Activated CD8-positive, alpha-beta T cell treated with anti-CD3 and anti-CD28 coated beads for 36 hours (primary cell): ENCODE results near the gene ITPKB. TPM values are rescaled to one million over a fixed set of nuclear protein-coding genes. Genes with fewer than 3 reads are reported as not detected.

ENCODE experiments used
- ATAC-seq: fragments of 200-7000 bp; cut with Tn5 transposase; one replicate; pipeline ENCODE4 v1.10.0; 2021; ENCODE audit warnings: mild to moderate bottlenecking, moderate library complexity
- CTCF ChIA-PET: fragments of 350-600 bp; sonication (Branson Sonifier 250); formaldehyde crosslinking; loops from one replicate; lab custom pipeline; 2021; ENCODE audit warnings: antibody characterized with exemption; lab: Charles Lee
- POLR2A ChIA-PET: fragments of 350-600 bp; sonication (Branson Sonifier 250); formaldehyde crosslinking; loops from one replicate; lab custom pipeline; 2021; ENCODE audit warnings: antibody characterized with exemption; lab: Charles Lee
- DNase-seq: peaks from one replicate; pipeline ENCODE4 v3.0.0-alpha.2; 2020
- H3K27ac Mint-ChIP-seq: one replicate; pipeline ENCODE4 v1.8.0; 2021; ENCODE audit warnings: mild to moderate bottlenecking, mixed read lengths
- H3K27me3 Mint-ChIP-seq: one replicate; pipeline ENCODE4 v1.8.0; 2021; ENCODE audit warnings: mixed read lengths
- H3K36me3 Mint-ChIP-seq: one replicate; pipeline ENCODE4 v1.8.0; 2021; ENCODE audit warnings: low read depth, mixed read lengths
- H3K4me1 Mint-ChIP-seq: one replicate; pipeline ENCODE4 v1.8.0; 2021; ENCODE audit warnings: low read depth, mixed read lengths
- H3K4me3 Mint-ChIP-seq: one replicate; pipeline ENCODE4 v1.8.0; 2021; ENCODE audit warnings: mild to moderate bottlenecking, moderate library complexity, mixed read lengths
- H3K9me3 Mint-ChIP-seq: one replicate; pipeline ENCODE4 v1.8.0; 2021; ENCODE audit warnings: mixed read lengths
- intact Hi-C: fragments of 100-400 bp; cut with micrococcal nuclease; formaldehyde crosslinking; loops from one replicate; pipeline ENCODE4 v1.10.0; 2022
- total RNA-seq, 2 experiments: library from RNA; stranded (reverse); gene quantifications; one replicate each; pipeline ENCODE4 v1.2.3, GENCODE V29; 2021
- TF ChIP-seq, protein P1 (sequence below): fragments of 200-600 bp; IDR thresholded peaks from one replicate; pipeline ENCODE4 v1.8.0; 2022; ENCODE audit warnings: antibody characterized with exemption, mild to moderate bottlenecking

Gene ITPKB
- total RNA-seq, 2 experiments from 2014 or later: 40.8 to 42.6 TPM

- ChIA-PET CTCF (interaction anchor here (0.9 to 7.0 kb wide), 8 partner anchors 9 to 176 kb away, joined by 3 to 50 read pairs (median 6); no protein-coding TSS in a partner anchor), POLR2A (interaction anchor here (0.8 to 1.6 kb wide), 3 partner anchors 11 to 233 kb away, joined by 3 to 5 read pairs (median 4); no protein-coding TSS in a partner anchor)
- Mint-ChIP-seq H3K9me3 (no peaks in the 10 kb centered on the region), H3K36me3 (peaks cover 44% of the 10 kb centered on the region), H3K27ac (peak overlapping the region; percentile 56), H3K4me3 (no peak overlapping the region), H3K4me1 (peaks cover 45% of the 10 kb centered on the region), H3K27me3 (no peaks in the 10 kb centered on the region)
- ATAC-seq (no peak), DNase-seq (peak; percentile 68)
- intact Hi-C loops: loop anchor here (5.0 kb wide), 1 partner anchor 38 kb away; no protein-coding TSS in a partner anchor
- TF ChIP-seq, protein P1, sequence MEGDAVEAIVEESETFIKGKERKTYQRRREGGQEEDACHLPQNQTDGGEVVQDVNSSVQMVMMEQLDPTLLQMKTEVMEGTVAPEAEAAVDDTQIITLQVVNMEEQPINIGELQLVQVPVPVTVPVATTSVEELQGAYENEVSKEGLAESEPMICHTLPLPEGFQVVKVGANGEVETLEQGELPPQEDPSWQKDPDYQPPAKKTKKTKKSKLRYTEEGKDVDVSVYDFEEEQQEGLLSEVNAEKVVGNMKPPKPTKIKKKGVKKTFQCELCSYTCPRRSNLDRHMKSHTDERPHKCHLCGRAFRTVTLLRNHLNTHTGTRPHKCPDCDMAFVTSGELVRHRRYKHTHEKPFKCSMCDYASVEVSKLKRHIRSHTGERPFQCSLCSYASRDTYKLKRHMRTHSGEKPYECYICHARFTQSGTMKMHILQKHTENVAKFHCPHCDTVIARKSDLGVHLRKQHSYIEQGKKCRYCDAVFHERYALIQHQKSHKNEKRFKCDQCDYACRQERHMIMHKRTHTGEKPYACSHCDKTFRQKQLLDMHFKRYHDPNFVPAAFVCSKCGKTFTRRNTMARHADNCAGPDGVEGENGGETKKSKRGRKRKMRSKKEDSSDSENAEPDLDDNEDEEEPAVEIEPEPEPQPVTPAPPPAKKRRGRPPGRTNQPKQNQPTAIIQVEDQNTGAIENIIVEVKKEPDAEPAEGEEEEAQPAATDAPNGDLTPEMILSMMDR: peak; percentile 24
These were observed 89.3 kb downstream of the ITPKB start for GRCh38 chr1:226649780-226650179.

DNA sequence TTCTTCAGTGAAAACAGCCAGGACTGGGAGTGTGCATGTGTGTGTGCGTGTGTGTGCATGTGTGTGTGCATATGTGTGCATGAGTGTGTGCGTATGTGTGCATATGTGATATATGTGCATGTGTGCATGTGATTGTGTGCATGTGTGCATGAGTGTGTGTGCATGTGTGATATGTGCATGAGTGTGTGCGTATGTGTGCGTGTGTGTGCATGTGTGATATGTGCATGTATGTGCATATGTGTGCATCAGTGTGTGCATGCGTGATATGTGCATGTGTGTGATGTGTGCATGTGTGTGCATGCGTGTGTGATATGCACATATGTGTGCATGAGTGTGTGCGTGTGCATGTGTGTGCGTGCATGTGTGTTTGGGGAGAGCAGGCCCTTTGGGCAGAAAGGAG is 89.8 kb downstream of the ITPKB start:
- Mint-ChIP-seq H3K27ac (no peak overlapping the region), H3K27me3 (no peaks in the 10 kb centered on the region), H3K4me3 (no peak overlapping the region), H3K9me3 (no peaks in the 10 kb centered on the region), H3K4me1 (peaks cover 51% of the 10 kb centered on the region), H3K36me3 (peaks cover 47% of the 10 kb centered on the region)
- intact Hi-C loops: no loop called here
- ChIA-PET POLR2A (interaction anchor here (1.2 kb wide), 2 partner anchors 10 to 38 kb away, joined by 3 read pairs; no protein-coding TSS in a partner anchor), CTCF (interaction anchor here (0.9 to 7.0 kb wide), 9 partner anchors 8 to 177 kb away, joined by 3 to 50 read pairs (median 5); no protein-coding TSS in a partner anchor)
- ATAC-seq (no peak), DNase-seq (no peak)
- TF ChIP-seq, protein P1: no peak

DNA sequence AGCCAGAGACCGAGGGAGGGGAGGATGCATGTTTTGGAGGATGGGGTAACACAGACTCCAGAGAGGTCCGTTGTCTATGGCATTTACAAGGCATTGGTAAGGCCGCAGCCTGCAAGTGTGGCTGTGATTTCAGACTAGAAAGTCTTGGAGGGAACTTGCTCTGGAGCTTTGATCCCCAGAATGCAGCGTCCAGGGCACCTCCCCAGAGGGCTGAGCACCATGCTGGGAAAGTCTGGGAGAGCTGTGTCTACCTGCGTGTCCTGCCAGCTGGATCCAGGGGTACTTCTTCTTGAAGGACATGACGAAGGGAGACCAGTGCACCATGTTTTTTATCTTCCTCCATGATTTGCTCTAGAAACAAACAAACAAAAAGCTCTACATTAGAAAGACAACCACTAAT is 90.7 kb downstream of the ITPKB start:
- POLR2A ChIA-PET: interaction anchor here (0.6 to 1.5 kb wide), 6 partner anchors 11 to 86 kb away, joined by 3 read pairs; no protein-coding TSS in a partner anchor
- H3K36me3 Mint-ChIP-seq: peaks cover 48% of the 10 kb centered on the region
- H3K9me3 Mint-ChIP-seq: no peaks in the 10 kb centered on the region
- no peak overlapping the region for H3K4me3 Mint-ChIP-seq
- no peaks in the 10 kb centered on the region for H3K27me3 Mint-ChIP-seq
- intact Hi-C loops: no loop called here
- no peak overlapping the region for H3K27ac Mint-ChIP-seq
- DNase-seq: no peak
- ATAC-seq: no peak
- H3K4me1 Mint-ChIP-seq: peaks cover 59% of the 10 kb centered on the region
- CTCF ChIA-PET: interaction anchor here (0.9 to 4.6 kb wide), 4 partner anchors 13 to 88 kb away, joined by 3 to 30 read pairs (median 3); no protein-coding TSS in a partner anchor
- TF ChIP-seq, protein P1: no peak

DNA sequence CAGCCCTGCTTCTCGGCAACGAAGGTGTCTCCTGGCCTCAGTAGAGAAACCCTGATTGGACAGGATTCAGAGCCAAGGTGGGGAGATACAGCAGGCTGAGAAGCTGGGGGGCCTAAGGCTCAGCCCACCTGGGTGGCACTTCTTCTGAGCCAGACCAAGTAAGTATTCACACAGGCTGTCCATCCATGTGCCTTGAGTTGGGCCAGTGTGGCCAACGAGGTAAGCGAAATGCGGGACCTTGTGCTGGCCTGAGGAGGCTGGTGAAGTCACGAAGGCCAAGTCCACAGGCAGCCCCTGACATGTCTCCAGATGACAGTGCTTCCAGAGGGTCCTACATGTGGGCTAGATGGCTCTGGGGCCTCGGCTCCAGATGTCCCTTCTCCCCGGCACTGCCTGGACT is 91.4 kb downstream of the ITPKB start:
- intact Hi-C loops: no loop called here
- no peaks in the 10 kb centered on the region for H3K9me3 Mint-ChIP-seq
- no peaks in the 10 kb centered on the region for H3K27me3 Mint-ChIP-seq
- H3K4me1 Mint-ChIP-seq: peaks cover 66% of the 10 kb centered on the region
- TF ChIP-seq, protein P1: no peak
- H3K27ac Mint-ChIP-seq: peak overlapping the region; percentile 25
- peaks cover 51% of the 10 kb centered on the region for H3K36me3 Mint-ChIP-seq
- DNase-seq: no peak
- ChIA-PET CTCF (interaction anchor here (0.8 to 4.6 kb wide), 4 partner anchors 13 to 158 kb away, joined by 3 to 30 read pairs (median 4); no protein-coding TSS in a partner anchor), POLR2A (interaction anchor here (0.8 to 1.5 kb wide), 7 partner anchors 13 to 173 kb away, joined by 3 read pairs; no protein-coding TSS in a partner anchor)
- H3K4me3 Mint-ChIP-seq: no peak overlapping the region
- ATAC-seq: no peak

- TF ChIP-seq, protein P1: no peak
- ATAC-seq: no peak
- ChIA-PET POLR2A (interaction anchor here (1.0 to 1.5 kb wide), 4 partner anchors 13 to 174 kb away, joined by 3 read pairs; no protein-coding TSS in a partner anchor), CTCF (interaction anchor here (0.8 to 4.6 kb wide), 4 partner anchors 13 to 159 kb away, joined by 3 to 30 read pairs (median 4); no protein-coding TSS in a partner anchor)
- Mint-ChIP-seq H3K4me3 (no peak overlapping the region), H3K27me3 (no peaks in the 10 kb centered on the region), H3K36me3 (peaks cover 55% of the 10 kb centered on the region), H3K4me1 (peaks cover 71% of the 10 kb centered on the region), H3K27ac (peak overlapping the region; percentile 95), H3K9me3 (no peaks in the 10 kb centered on the region)
- DNase-seq: no peak
- intact Hi-C loops: no loop called here
These were observed 92.1 kb downstream of the ITPKB start for GRCh38 chr1:226646870-226647449.
